Upper lobe of left lung (tissue), 4 donors: ENCODE data around the gene MCTP2.

ENCODE experiments used
- EP300 ChIP-seq, 4 donors: sonication (generic); formaldehyde crosslinking; IDR thresholded peaks; one replicate each; pipeline ENCODE4 v1.5.1; 2017; ENCODE audit warnings: antibody characterized with exemption in 4 of 4, control low read depth in 2 of 4
- TF ChIP-seq, protein P1 (sequence below), 6 experiments: fragments of 450-650 bp in 4 of 6; fragments of 200-600 bp in 2 of 6; sonication (generic) in 2 of 6; IDR thresholded peaks; one replicate each; pipeline ENCODE4 v1.5.1; 2016 to 2019; ENCODE audit warnings: antibody characterized with exemption in 6 of 6

DNA sequence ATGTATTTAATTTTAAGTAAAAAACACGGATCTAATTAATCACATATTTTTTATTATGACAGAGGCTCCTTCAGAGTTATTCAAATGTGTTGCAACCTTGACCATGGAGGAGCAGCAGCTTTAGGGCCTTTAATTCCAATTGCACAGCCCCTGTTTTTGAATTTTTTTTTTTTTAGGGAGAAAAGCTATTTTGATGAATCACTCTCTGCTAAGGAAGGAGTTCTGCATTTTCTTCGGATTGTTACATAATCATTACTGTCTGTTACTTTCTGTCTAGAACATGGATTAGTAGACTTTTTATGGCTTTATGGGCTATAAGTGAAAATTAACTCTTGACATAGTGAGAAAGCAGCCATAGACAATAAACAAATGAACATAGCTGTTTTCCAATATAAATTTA lies 90.8 kb downstream of the MCTP2 start:
- TF ChIP-seq, protein P1, sequence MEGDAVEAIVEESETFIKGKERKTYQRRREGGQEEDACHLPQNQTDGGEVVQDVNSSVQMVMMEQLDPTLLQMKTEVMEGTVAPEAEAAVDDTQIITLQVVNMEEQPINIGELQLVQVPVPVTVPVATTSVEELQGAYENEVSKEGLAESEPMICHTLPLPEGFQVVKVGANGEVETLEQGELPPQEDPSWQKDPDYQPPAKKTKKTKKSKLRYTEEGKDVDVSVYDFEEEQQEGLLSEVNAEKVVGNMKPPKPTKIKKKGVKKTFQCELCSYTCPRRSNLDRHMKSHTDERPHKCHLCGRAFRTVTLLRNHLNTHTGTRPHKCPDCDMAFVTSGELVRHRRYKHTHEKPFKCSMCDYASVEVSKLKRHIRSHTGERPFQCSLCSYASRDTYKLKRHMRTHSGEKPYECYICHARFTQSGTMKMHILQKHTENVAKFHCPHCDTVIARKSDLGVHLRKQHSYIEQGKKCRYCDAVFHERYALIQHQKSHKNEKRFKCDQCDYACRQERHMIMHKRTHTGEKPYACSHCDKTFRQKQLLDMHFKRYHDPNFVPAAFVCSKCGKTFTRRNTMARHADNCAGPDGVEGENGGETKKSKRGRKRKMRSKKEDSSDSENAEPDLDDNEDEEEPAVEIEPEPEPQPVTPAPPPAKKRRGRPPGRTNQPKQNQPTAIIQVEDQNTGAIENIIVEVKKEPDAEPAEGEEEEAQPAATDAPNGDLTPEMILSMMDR (IDR thresholded peaks at IDR 0.05), result no peak
- TF ChIP-seq EP300 (IDR thresholded peaks at IDR 0.05), result no peak
